Mesenchymal stem cell (in vitro differentiated cells and primary cell): ENCODE results near the gene NFATC3.

Experiments
- DNase-seq: peaks from one replicate; pipeline ENCODE4 v3.0.0-alpha.2; 2013
- H2AFZ ChIP-seq: one replicate; pipeline ENCODE4 v1.6.1; 2013; ENCODE audit warnings: low read depth, mild to moderate bottlenecking, control low read depth, inconsistent platforms, low read length, moderate library complexity
- H2AK5ac ChIP-seq: 2 replicates; pipeline ENCODE4 v1.6.1; 2013; ENCODE audit warnings: low read length, moderate library complexity, mild to moderate bottlenecking, inconsistent platforms; ENCODE audit not compliant: severe bottlenecking
- H2BK120ac ChIP-seq: one replicate; pipeline ENCODE4 v1.6.1; 2013; ENCODE audit warnings: low read depth, mild to moderate bottlenecking, inconsistent platforms, low read length, moderate library complexity
- H2BK12ac ChIP-seq, 2 experiments: one replicate each; pipeline ENCODE4 v1.6.1; 2013; ENCODE audit warnings: inconsistent platforms in 2 of 2, low read length in 2 of 2, mild to moderate bottlenecking in 2 of 2, moderate library complexity in 2 of 2, control low read depth in 1 of 2
- H2BK15ac ChIP-seq: one replicate; pipeline ENCODE4 v1.6.1; 2013; ENCODE audit warnings: mild to moderate bottlenecking, low read depth, inconsistent platforms; ENCODE audit not compliant: poor library complexity, severe bottlenecking
- H2BK5ac ChIP-seq: 2 replicates; pipeline ENCODE4 v1.6.1; 2013; ENCODE audit warnings: low read depth, mild to moderate bottlenecking, low read length, control low read depth, inconsistent platforms; ENCODE audit not compliant: poor library complexity, severe bottlenecking
- H3K14ac ChIP-seq, 2 experiments: one replicate each; pipeline ENCODE4 v1.6.1; 2013; ENCODE audit warnings: inconsistent platforms in 2 of 2, low read length in 2 of 2, control low read depth in 1 of 2, mild to moderate bottlenecking in 1 of 2, moderate library complexity in 1 of 2
- H3K18ac ChIP-seq, 2 experiments: one replicate each; pipeline ENCODE4 v1.6.1; 2013; ENCODE audit warnings: inconsistent platforms in 2 of 2, low read length in 2 of 2, control low read depth in 1 of 2, low read depth in 1 of 2, mild to moderate bottlenecking in 1 of 2
- H3K23ac ChIP-seq, 2 experiments: one replicate each; pipeline ENCODE4 v1.6.1; 2013; ENCODE audit warnings: inconsistent platforms in 2 of 2, low read length in 2 of 2, mild to moderate bottlenecking in 2 of 2, moderate library complexity in 2 of 2, control low read depth in 1 of 2
- H3K27ac ChIP-seq: 2 replicates; pipeline ENCODE4 v1.5.1; 2013; ENCODE audit warnings: mild to moderate bottlenecking, moderate library complexity, low read length, control low read depth, inconsistent platforms; ENCODE audit not compliant: poor library complexity, severe bottlenecking
- H3K27me3 ChIP-seq, 2 experiments: 2 replicates each; pipeline versions ENCODE4 v1.6.1 to v1.7.0; 2013; ENCODE audit warnings: low read length in 2 of 2, mild to moderate bottlenecking in 2 of 2, moderate library complexity in 2 of 2, control low read depth in 1 of 2, inconsistent platforms in 1 of 2; ENCODE audit not compliant: control insufficient read depth in 1 of 2, insufficient read depth in 1 of 2
- H3K36me3 ChIP-seq, 2 experiments: 2 replicates each; pipeline versions ENCODE4 v1.6.1 to v1.7.0; 2013; ENCODE audit warnings: low read length in 2 of 2, control low read depth in 1 of 2, inconsistent platforms in 1 of 2, low read depth in 1 of 2, mild to moderate bottlenecking in 1 of 2; ENCODE audit not compliant: insufficient read depth in 2 of 2, control insufficient read depth in 1 of 2
- H3K4ac ChIP-seq, 2 experiments: one replicate each; pipeline ENCODE4 v1.6.1; 2013; ENCODE audit warnings: inconsistent platforms in 2 of 2, low read length in 2 of 2, mild to moderate bottlenecking in 2 of 2, moderate library complexity in 2 of 2, control low read depth in 1 of 2, low read depth in 1 of 2
- H3K4me1 ChIP-seq: 2 replicates; pipeline ENCODE4 v1.6.1; 2013; ENCODE audit warnings: low read depth, low read length, control low read depth; ENCODE audit not compliant: control insufficient read depth, insufficient read depth
- H3K4me2 ChIP-seq: 2 replicates; pipeline ENCODE4 v1.6.1; 2013; ENCODE audit warnings: low read length, mild to moderate bottlenecking, inconsistent platforms; ENCODE audit not compliant: poor library complexity, severe bottlenecking
- H3K4me3 ChIP-seq, 2 experiments: 2 replicates each; pipeline versions ENCODE4 v1.5.1 to v1.7.0; 2013; ENCODE audit warnings: low read length in 2 of 2, mild to moderate bottlenecking in 2 of 2, control low read depth in 1 of 2, low read depth in 1 of 2; ENCODE audit not compliant: insufficient read depth in 1 of 2
- H3K79me1 ChIP-seq: replicated peaks from 2 replicates; pipeline ENCODE4 v1.6.1; 2013; ENCODE audit warnings: mild to moderate bottlenecking, control low read depth, low read length, inconsistent platforms; ENCODE audit not compliant: poor library complexity, severe bottlenecking
- H3K9ac ChIP-seq: 2 replicates; pipeline ENCODE4 v1.7.0; 2013; ENCODE audit warnings: mild to moderate bottlenecking, low read length, moderate library complexity
- H3K9me3 ChIP-seq: 2 replicates; pipeline ENCODE4 v1.7.0; 2013; ENCODE audit warnings: mild to moderate bottlenecking, low read length; ENCODE audit not compliant: control insufficient read depth
- H4K8ac ChIP-seq: one replicate; pipeline ENCODE4 v1.6.1; 2013; ENCODE audit warnings: inconsistent platforms, mild to moderate bottlenecking, low read length, moderate library complexity
- H4K91ac ChIP-seq: one replicate; pipeline ENCODE4 v1.6.1; 2013; ENCODE audit warnings: mild to moderate bottlenecking, low read length, inconsistent platforms
- WGBS: methylation state at CpG from one replicate; pipeline ENCODE4 v1.1.7; 2013; ENCODE audit warnings: mixed read lengths; 5-methylcytosine and 5-hydroxymethylcytosine counted together

The NFATC3 gene

GRCh38 chr16:68252383-68252782 is 167.2 kb downstream of the NFATC3 start:
- Histone ChIP-seq H3K9ac (no peak overlapping the region), H3K14ac (no peak overlapping the region), H2AFZ (no peak overlapping the region), H3K4ac (no peak overlapping the region), H2AK5ac (no peak overlapping the region), H3K4me3 (no peak overlapping the region), H3K23ac (no peak overlapping the region), H3K18ac (no peak overlapping the region), H3K36me3 (peaks cover 64 to 66% of the 10 kb centered on the region in 2 experiments), H4K8ac (no peak overlapping the region), H3K27me3 (no peaks in the 10 kb centered on the region), H2BK120ac (no peak overlapping the region), H3K79me1 (peaks cover 28% of the 10 kb centered on the region), H2BK12ac (no peak overlapping the region), H3K4me1 (peaks cover 6% of the 10 kb centered on the region), H3K27ac (no peak overlapping the region), H2BK15ac (no peak overlapping the region), H4K91ac (no peak overlapping the region), H2BK5ac (no peak overlapping the region), H3K4me2 (no peak overlapping the region), H3K9me3 (no peaks in the 10 kb centered on the region)
- 95% methylated on average over 5 of the region's 5 CpGs for WGBS
- DNase-seq: no peak

GRCh38 chr16:68253721-68254120 is 168.6 kb downstream of the NFATC3 start:
- peaks cover 13% of the 10 kb centered on the region for H3K4me1 ChIP-seq
- H2AFZ ChIP-seq: no peak overlapping the region
- H3K14ac ChIP-seq: no peak overlapping the region
- H2BK15ac ChIP-seq: no peak overlapping the region
- no peak overlapping the region for H4K91ac ChIP-seq
- no peak overlapping the region for H2BK120ac ChIP-seq
- no peak overlapping the region for H3K4ac ChIP-seq
- no peak overlapping the region for H3K27ac ChIP-seq
- no peak overlapping the region for H2BK5ac ChIP-seq
- no peak for DNase-seq
- no peak overlapping the region for H3K18ac ChIP-seq
- no peaks in the 10 kb centered on the region for H3K9me3 ChIP-seq
- no peak overlapping the region for H2BK12ac ChIP-seq
- no peak overlapping the region for H2AK5ac ChIP-seq
- peaks cover 60 to 65% of the 10 kb centered on the region in 2 experiments for H3K36me3 ChIP-seq
- 97% methylated on average over 4 of the region's 4 CpGs for WGBS
- H3K9ac ChIP-seq: no peak overlapping the region
- H4K8ac ChIP-seq: no peak overlapping the region
- H3K4me3 ChIP-seq: no peak overlapping the region
- H3K27me3 ChIP-seq: no peaks in the 10 kb centered on the region
- no peak overlapping the region for H3K4me2 ChIP-seq
- H3K23ac ChIP-seq: no peak overlapping the region
- H3K79me1 ChIP-seq: peaks cover 18% of the 10 kb centered on the region

GRCh38 chr16:68255712-68256111 is 170.5 kb downstream of the NFATC3 start:
- H3K18ac ChIP-seq: no peak overlapping the region
- 98% methylated on average over 16 of the region's 18 CpGs for WGBS
- no peak overlapping the region for H3K4me3 ChIP-seq
- peaks cover 26% of the 10 kb centered on the region for H3K4me1 ChIP-seq
- peak overlapping the region; percentile 53 for H4K91ac ChIP-seq
- H4K8ac ChIP-seq: no peak overlapping the region
- H3K23ac ChIP-seq: no peak overlapping the region
- H3K4me2 ChIP-seq: no peak overlapping the region
- H3K36me3 ChIP-seq: peaks cover 60 to 67% of the 10 kb centered on the region in 2 experiments
- H3K79me1 ChIP-seq: peaks cover 22% of the 10 kb centered on the region
- no peaks in the 10 kb centered on the region for H3K27me3 ChIP-seq
- no peak overlapping the region for H2BK15ac ChIP-seq
- no peaks in the 10 kb centered on the region for H3K9me3 ChIP-seq
- no peak for DNase-seq
- H3K4ac ChIP-seq: no peak overlapping the region
- H3K14ac ChIP-seq: no peak overlapping the region
- no peak overlapping the region for H2BK120ac ChIP-seq
- no peak overlapping the region for H2BK5ac ChIP-seq
- no peak overlapping the region for H3K9ac ChIP-seq
- H2BK12ac ChIP-seq: no peak overlapping the region
- no peak overlapping the region for H3K27ac ChIP-seq
- H2AK5ac ChIP-seq: no peak overlapping the region
- H2AFZ ChIP-seq: no peak overlapping the region

- Histone ChIP-seq H2BK15ac (peak overlapping the region; percentile 70), H3K27ac (peak overlapping the region; percentile 99), H3K4ac (peak overlapping the region; percentile 55 to 96), H3K9ac (peak overlapping the region; percentile 36), H2BK120ac (peak overlapping the region; percentile 93), H3K36me3 (peaks cover 54 to 59% of the 10 kb centered on the region in 2 experiments), H2BK12ac (peak overlapping the region; percentile 81 to 87), H3K4me2 (peak overlapping the region; percentile 23), H3K18ac (peak overlapping the region; percentile 94 to 96), H4K8ac (peak overlapping the region; percentile 92), H3K27me3 (no peaks in the 10 kb centered on the region), H3K4me1 (peaks cover 28% of the 10 kb centered on the region), H3K9me3 (no peaks in the 10 kb centered on the region), H3K14ac (peak overlapping the region in 1 of 2 experiments; percentile 62), H2AK5ac (peak overlapping the region; percentile 98), H3K79me1 (peaks cover 21% of the 10 kb centered on the region), H3K23ac (no peak overlapping the region), H2AFZ (no peak overlapping the region), H3K4me3 (no peak overlapping the region), H2BK5ac (peak overlapping the region; percentile 94), H4K91ac (peak overlapping the region; percentile 99)
- no peak for DNase-seq
- 86% methylated on average over 6 of the region's 6 CpGs for WGBS
Observed at GRCh38 chr16:68257251-68257905, 172.2 kb downstream of the NFATC3 start.
